ENCODE data around the gene MAP1A.

MAP1A gene

DNA sequence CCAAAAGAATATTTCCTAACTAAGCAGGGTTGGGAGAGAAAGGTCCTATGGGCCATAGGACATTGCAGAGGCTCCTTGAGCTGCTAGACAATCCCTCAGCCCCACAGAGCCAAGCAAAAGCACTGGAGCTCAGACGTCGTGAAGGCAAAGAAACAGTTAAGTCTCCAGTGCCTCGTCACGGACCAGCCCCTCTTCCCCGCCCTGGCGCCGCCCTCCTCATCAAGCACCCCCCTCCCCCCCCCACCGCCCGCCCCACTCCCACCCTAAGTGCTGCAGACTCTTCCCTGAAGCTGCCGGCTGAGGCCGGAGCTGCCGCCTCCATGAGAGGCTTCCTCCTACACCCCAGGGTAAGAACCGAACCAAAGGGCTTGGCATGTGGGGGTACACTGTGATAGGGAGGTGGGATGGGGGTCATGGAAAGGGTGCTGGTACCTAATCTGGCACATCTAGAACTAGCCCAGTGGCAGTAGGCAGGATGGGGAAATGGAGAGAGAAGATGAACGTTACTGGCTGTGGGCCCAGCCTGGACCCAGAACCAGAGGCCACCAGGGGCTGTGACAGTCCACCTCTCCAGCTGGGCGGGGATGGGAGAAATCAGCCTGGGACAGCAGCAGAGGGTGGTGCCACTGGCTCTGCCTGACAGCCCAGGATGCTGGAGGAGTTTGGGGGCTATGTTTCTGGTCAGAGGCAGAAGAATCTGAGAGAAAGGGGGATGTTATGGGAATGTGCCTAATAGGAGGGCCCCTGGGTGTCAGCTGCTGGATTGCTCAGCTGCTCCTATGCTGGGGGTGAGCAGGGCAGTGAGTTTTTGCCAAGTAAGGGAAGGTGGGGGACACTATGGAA lies at the start of gene MAP1A:
TSS of gene MAP1A (plus strand) at position 255 of the 843 bp plus-strand sequence. CDS start 3,866 bp downstream, outside the sequence.
- no peak for DNase-seq (ENCODE audit: low read depth in 2 of 2)

DNA sequence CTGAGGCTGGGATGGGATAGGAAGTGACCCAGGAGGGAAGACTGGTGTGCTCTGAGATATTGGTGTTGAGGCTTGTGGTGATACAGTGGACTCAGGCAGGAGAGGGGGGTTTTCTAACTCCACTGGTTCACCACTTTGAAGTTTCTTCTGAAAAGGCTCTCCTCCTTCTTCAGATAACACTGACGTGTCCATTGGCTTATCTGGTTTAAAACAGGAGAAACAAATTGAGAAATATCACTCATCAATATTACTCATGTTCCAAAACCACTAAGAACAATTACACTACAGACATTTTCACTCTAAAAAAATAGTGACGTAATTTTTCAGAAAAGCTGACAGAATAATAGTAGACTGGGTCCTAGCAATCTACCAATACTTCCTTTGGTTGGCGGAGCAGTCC lies 47.5 kb upstream of the MAP1A start:
- DNase-seq (ENCODE audit: low read depth in 2 of 2): no peak

DNA sequence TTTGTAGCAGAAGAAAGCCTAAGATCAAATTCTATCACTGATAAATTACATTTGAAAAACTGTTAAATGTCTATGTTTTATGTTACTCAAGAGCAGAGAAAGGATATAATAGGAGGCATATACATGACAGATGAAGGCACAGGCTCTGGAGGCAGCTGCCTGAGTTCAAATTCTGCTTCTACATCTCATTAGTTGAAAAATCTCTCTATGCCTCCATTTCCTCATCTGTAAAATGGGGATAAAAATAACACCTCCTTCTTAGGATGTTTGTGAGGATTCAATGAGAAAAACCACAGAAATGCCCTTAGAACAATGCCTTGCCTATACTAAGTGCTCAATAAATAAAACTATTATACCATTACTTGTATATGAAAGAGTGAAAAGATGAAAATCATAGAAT lies 45.4 kb upstream of the MAP1A start:
- no peak for DNase-seq (ENCODE audit: low read depth in 2 of 2)

GRCh38 chr15:43473885-43474284 lies 43.5 kb upstream of the MAP1A start:
- DNase-seq (ENCODE audit: low read depth in 2 of 2): no peak

GRCh38 chr15:43483297-43484128 lies 33.9 kb upstream of the MAP1A start:
- no peak for DNase-seq (ENCODE audit: low read depth in 2 of 2)

DNA sequence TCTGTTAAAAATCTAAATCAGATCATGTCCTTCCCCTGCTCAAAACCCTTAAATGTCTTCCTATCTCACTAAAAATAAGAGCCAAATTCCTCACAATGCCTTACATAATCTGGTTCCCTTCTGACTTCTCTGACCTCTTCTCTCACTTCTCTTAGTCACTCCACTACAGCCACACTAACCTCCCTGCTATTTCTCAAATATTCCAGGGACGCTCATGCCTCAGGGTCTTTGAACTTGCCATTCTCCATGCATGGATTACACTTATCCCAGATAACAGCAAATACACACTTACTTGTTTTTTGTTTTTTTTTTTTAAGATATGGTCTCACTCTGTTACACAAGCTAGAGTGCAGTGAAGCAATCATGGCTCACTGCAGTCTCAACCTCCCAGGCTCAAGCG lies 33.0 kb upstream of the MAP1A start:
- DNase-seq (ENCODE audit: low read depth in 2 of 2): no peak

- DNase-seq (ENCODE audit: low read depth in 2 of 2): no peak
These were observed 30.0 kb upstream of the MAP1A start for GRCh38 chr15:43487271-43487895.

DNA sequence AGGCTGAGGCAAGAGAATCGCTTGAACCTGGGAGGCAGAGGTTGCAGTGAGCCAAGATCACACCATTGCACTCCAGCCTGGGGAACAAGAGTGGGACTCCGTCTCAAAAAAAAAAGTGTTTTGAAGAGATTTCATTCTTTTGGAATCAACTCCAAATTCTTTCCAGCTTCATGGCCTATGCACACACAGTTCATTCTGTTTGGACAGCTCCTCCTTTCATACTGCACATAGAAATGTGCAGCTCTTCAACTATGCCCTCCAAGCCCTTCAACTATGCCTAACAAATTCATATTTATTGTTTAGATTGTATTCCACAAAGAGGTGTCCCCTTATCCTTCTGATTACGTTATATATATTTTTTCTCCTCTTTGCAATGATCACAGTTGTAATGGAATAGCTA lies 28.6 kb upstream of the MAP1A start:
- DNase-seq (ENCODE audit: low read depth in 2 of 2): no peak

DNA sequence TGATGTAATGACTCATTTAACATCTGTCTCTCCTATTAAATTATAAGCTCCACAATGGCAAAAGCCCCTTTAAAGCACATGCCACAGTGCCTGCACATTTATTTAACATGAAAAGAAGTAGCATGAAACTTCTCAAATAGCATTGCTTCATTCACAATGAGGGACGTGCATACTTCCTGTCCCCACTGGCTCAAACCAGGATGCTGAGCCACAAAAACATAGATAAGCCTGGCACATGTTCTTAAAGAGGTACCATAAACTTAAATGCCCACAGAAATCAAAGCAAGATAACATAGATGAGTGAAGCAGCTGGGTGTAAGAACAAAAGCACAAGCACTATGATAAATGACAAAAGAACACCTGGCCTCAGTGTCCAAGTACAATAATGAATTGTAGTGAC lies 28.2 kb upstream of the MAP1A start:
- no peak for DNase-seq (ENCODE audit: low read depth in 2 of 2)

GRCh38 chr15:43492266-43492665 lies 25.1 kb upstream of the MAP1A start:
- no peak for DNase-seq (ENCODE audit: low read depth in 2 of 2)

DNA sequence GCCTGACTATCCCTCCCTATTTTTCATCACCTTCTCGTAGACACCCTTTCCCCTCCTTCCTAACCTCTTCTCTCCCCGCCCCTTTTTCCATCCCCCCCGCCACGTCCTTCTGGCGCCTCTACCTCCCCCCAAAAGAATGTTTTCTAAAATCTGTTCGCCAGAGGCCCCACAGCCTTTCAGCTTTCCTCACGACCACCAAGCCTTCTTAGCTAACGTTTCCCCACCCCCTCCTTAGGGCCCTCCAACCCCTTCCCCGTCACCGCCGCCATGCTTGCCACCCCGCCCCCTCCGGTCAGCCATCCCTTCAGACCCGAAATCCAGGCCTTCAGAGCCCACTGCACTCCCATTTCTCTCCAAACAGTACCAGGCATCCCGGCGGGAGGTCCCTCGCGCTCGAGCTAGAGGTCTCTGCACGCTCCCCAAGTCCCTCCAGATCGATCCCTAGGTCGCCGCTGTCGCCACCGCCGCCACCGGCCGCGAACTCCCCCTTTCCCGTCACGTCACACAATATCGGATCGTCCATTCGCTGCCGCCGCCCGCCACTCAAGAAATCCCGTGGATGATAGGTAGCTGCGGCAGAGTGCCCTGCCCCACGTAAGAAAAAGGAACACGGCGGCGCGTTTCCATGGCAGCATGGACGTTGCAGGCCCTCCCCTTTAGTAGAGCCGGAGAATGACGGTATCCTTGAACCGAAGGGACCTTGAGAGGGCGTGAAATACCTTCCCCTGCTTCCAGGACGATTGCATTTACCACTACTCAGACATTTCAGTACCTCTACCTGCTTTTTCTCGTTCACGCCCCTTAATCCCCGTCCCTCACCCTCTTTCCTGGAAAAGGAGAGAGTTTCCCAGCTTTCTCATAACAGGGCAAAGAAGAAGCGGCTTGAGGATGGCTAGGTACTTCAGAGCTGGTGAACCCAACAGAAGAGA lies 24.5 kb upstream of the MAP1A start, which contains the start of gene TP53BP1:
TSS of gene TP53BP1 (minus strand) at position 484 of the 929 bp plus-strand sequence. CDS start at position 371, 113 bp downstream.
- DNase-seq (ENCODE audit: low read depth in 2 of 2): peak; percentile 88 to 94

DNA sequence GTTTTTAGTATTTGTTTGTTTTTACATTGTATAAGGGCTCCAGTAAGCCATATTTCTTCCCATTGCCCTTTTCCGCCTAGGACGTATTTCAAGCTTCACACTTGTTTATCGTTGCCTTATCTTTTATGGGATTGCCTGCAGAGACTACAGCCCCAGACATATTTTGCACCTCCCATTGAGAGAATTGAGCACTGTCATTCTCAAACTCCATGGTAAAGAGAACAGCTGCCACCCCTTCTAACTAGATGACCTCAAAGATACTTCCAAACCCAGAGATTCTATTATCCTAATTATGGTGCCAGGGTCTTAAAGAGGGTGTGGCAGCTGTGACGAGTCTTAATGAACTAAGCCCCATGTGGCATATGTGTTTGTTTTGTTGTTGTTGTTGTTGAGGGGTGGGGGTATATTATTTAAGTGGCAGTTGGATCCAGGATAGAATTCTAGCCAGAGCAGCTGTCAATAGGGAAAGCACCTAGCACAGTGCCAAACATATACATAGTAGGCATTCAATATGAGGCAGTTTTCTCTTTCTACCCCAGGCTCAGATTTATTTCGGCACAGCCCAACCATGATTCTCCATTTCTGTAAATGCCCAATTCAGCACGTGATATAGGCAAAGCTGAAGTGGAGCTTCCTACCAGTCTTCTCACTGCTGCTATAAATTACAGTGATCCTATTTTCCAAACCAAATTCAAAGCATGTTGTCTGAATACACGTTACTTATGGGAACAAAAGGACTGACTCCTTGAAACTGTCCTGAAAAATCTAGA lies 23.5 kb upstream of the MAP1A start:
- DNase-seq (ENCODE audit: low read depth in 2 of 2): no peak

GRCh38 chr15:43498990-43499389 lies 18.4 kb upstream of the MAP1A start:
- no peak for DNase-seq (ENCODE audit: low read depth in 2 of 2)

DNA sequence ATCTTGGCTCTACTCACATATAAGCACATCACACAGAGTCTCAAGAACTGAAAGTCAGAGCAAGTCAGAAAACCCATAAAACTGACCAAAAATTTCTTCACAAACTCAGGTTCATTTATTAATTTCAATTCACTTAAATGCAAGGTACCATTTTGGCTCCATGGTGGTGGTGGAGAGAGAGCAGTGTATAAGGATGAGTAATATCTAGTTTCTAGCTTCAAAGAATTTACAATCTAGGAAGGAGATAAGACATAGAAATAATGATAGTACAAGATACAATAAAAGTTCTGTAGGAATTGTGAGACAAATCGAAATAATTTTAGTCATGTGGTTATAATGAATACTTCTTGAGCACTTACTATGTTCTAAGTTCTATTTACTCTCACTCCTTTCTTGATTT lies 17.8 kb upstream of the MAP1A start:
- no peak for DNase-seq (ENCODE audit: low read depth in 2 of 2)

- DNase-seq (ENCODE audit: low read depth in 2 of 2): no peak
These were observed 11.7 kb upstream of the MAP1A start for GRCh38 chr15:43505738-43506137.

GRCh38 chr15:43508421-43508820 lies 9.0 kb upstream of the MAP1A start:
- DNase-seq (ENCODE audit: low read depth in 2 of 2): no peak

- DNase-seq (ENCODE audit: low read depth in 2 of 2): no peak
These were observed 8.3 kb upstream of the MAP1A start for GRCh38 chr15:43508991-43509659.

GRCh38 chr15:43509660-43510199 lies 7.7 kb upstream of the MAP1A start:
- no peak for DNase-seq (ENCODE audit: low read depth in 2 of 2)

GRCh38 chr15:43510200-43511011 lies 7.0 kb upstream of the MAP1A start:
- peak; percentile 88 to 90 for DNase-seq (ENCODE audit: low read depth in 2 of 2)

Data from stimulated activated CD8-positive, alpha-beta memory T cell treated with anti-CD3 and anti-CD28 coated beads, Interleukin-15, amount 100 ng/mL, for 4 hours (primary cell).